Measurements from ENCODE around the gene NTF4.
"Not testable (repeated sequence)": the region's sequence is repeated elsewhere in the genome, so short reads cannot be mapped to it uniquely, and the experiment has no call there.

NTF4 gene

GRCh38 chr19:49086296-49086695, 21.7 kb upstream of the NTF4 start:
- DNase-seq: no peak

GRCh38 chr19:49085868-49086232, 21.2 kb upstream of the NTF4 start:
- DNase-seq: no peak

- DNase-seq: peak; percentile 97
Measured at GRCh38 chr19:49085020-49085867, 20.6 kb upstream of the NTF4 start, which contains the start of gene SNRNP70. Gene SNRNP70, plus strand, starts transcription at chr19:49085451. Its CDS starts 964 bp downstream, at chr19:49086415.

GRCh38 chr19:49084206-49085019, 19.8 kb upstream of the NTF4 start:
- DNase-seq: no peak

GRCh38 chr19:49081273-49081672, 16.7 kb upstream of the NTF4 start:
- DNase-seq: no peak

GRCh38 chr19:49080392-49080791, 15.8 kb upstream of the NTF4 start:
- DNase-seq: no peak

GRCh38 chr19:49074869-49075268, 10.3 kb upstream of the NTF4 start:
- DNase-seq: peak; percentile 55

GRCh38 chr19:49073514-49074378, 9.1 kb upstream of the NTF4 start:
- DNase-seq: no peak

GRCh38 chr19:49071860-49072547, 7.4 kb upstream of the NTF4 start:
- DNase-seq: no peak

- DNase-seq: no peak
Measured at GRCh38 chr19:49070416-49070815, 5.8 kb upstream of the NTF4 start.

GRCh38 chr19:49069026-49069425, 4.4 kb upstream of the NTF4 start:
- no peak for DNase-seq

GRCh38 chr19:49067554-49067953, 2.9 kb upstream of the NTF4 start:
- no peak for DNase-seq

GRCh38 chr19:49065905-49066512, 1.4 kb upstream of the NTF4 start:
- no peak for DNase-seq

- no peak for DNase-seq
Measured at GRCh38 chr19:49064029-49064629, 489 bp downstream of the NTF4 start.

GRCh38 chr19:49061445-49061844, 3.2 kb downstream of the NTF4 start:
- DNase-seq: no peak

GRCh38 chr19:49061000-49061399, 3.6 kb downstream of the NTF4 start:
- no peak for DNase-seq

GRCh38 chr19:49059053-49059452, 5.6 kb downstream of the NTF4 start:
- DNase-seq: no peak

GRCh38 chr19:49058562-49058961, 6.1 kb downstream of the NTF4 start:
- no peak for DNase-seq

- DNase-seq: no peak
Measured at GRCh38 chr19:49057636-49058234, 6.9 kb downstream of the NTF4 start, which contains the start of gene CGB7. Gene CGB7, minus strand, starts transcription at chr19:49057749. Its CDS starts 2,374 bp downstream, at chr19:49055375.

- not testable (repeated sequence) for DNase-seq
Measured at GRCh38 chr19:49056902-49057596, 7.6 kb downstream of the NTF4 start.

All from DMS79 (cell line).